D721Med (cell line): ENCODE results near the gene BTRC.

Experiments
- DNase-seq: peaks from one replicate; pipeline ENCODE4 v3.0.0; 2011; ENCODE audit warnings: low spot score; ENCODE audit not compliant: insufficient read length
- FAIRE-seq: peaks from 2 replicates; lab custom pipeline; 2011; peaks lifted over from hg19 to GRCh38; lab: Jason Lieb, UNC
- TF ChIP-seq, protein P1 (sequence below): IDR thresholded peaks from 2 replicates; pipeline ENCODE4 v1.5.1; 2012; ENCODE audit warnings: mild to moderate bottlenecking, control low read depth; ENCODE audit not compliant: insufficient read depth; ENCODE audit errors: missing control alignments

Gene BTRC

DNA sequence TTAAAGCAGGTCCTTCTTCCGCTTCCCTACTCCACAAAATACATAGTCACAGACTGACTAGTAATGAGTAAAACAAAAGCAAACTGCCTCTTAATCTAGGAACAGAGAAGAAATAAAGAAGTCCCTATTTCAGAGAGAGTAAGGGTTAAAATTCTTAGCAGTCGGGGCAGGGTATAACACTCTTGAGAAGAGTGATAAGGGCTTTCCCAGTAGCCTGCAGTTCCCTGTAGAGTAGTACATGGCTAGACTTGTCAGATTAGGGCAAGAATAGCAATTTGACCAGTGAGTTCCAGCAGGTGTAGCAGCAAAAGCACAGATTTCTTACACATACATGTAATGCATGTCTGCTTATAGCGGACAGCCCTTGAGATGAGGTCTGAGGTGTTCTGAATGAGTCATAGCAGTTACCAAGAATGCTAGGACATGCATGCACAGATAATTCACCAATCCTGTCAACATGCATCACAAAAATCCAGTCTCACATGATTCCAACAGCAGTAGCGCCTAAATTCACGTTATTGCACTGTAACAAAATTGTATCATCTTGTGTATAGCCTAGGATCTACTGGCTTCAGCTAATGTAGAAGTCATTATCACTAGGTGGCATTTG is 40.7 kb downstream of the BTRC start:
- no peak for DNase-seq
- FAIRE-seq, result peak; percentile 93
- TF ChIP-seq, protein P1, sequence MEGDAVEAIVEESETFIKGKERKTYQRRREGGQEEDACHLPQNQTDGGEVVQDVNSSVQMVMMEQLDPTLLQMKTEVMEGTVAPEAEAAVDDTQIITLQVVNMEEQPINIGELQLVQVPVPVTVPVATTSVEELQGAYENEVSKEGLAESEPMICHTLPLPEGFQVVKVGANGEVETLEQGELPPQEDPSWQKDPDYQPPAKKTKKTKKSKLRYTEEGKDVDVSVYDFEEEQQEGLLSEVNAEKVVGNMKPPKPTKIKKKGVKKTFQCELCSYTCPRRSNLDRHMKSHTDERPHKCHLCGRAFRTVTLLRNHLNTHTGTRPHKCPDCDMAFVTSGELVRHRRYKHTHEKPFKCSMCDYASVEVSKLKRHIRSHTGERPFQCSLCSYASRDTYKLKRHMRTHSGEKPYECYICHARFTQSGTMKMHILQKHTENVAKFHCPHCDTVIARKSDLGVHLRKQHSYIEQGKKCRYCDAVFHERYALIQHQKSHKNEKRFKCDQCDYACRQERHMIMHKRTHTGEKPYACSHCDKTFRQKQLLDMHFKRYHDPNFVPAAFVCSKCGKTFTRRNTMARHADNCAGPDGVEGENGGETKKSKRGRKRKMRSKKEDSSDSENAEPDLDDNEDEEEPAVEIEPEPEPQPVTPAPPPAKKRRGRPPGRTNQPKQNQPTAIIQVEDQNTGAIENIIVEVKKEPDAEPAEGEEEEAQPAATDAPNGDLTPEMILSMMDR, result no peak

DNA sequence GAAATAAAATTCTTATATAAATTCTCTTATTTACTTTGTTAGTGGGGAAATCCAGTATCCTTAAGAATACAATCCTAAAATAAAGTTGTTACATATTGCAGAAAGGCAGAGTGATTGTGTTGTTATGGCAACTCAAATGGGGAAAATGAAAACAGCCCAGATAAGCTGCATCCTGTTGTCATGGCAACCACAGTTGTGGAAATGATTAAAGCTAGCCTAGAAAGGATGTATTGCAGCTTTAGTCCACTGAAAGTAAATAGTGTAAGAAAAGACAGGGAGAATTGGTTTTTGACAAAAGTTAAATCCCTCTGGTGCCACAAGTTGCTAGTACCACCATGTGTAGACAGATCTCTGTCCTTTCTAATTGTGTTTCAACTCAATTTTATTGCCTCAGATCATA is 43.2 kb downstream of the BTRC start:
- DNase-seq, result no peak

DNA sequence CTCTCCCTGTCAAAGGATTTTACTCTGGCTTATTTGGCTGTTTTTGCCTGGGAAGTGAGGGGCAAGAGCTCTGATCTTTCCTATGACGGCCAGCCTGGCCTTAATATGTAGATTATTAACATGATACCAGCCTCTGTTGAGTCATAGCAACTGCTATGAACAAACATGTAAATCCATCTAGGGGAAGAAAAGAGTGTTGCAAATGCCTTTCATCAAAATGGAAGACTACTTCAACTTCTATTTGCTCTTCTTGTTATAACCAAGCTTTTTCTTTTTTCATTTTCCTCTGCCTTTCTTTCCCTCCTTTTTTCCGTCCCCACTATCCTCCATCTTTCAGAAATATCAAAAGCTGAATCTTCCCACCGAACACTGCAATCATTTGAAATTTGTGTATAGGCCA is 46.6 kb downstream of the BTRC start:
- FAIRE-seq (no peak), DNase-seq (no peak)
- TF ChIP-seq, protein P1, result no peak

More for the DNA sequence above, 43.2 kb downstream of the BTRC start:
- FAIRE-seq, result no peak
- TF ChIP-seq, protein P1, result no peak

DNA sequence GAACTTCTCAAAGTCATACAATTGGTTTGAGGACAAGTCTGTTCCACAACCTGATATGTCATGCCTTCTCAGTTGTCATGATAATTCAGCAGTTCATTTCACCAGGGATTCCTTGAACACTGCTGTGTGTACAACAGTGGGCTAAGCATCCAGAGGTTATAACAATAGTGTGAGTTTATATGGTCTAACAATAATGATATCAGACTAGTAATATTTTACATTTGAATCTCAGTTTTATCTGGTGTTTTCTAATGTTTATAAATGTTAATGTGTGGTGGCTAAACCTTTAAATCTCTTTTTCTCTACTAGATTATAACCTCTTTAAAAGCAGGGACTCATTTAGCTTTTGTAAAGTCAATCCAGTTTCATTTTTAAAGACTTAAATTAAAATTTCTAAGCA is 48.7 kb downstream of the BTRC start:
- TF ChIP-seq, protein P1, result no peak
- DNase-seq (no peak), FAIRE-seq (peak; percentile 79)

DNA sequence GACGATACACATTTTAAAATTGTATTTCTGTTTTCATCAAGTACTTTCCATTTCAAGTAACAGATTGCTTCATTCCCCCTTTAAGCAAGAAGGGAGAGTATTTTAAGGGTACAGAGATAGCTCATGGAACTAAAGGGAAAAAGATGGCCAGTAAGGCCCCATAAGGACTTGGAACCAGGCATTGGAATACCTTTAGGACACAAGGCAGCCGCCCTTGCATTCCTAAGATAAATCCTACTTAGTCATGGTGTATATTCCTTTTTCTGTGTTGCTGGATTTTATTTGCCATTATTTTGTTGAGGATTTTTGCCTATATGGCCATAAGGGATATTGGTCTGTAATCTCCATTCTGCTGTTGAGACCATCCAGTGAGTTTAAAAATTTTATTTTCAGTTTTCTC is 49.2 kb downstream of the BTRC start:
- DNase-seq (no peak), FAIRE-seq (no peak)
- TF ChIP-seq, protein P1, result no peak

DNA sequence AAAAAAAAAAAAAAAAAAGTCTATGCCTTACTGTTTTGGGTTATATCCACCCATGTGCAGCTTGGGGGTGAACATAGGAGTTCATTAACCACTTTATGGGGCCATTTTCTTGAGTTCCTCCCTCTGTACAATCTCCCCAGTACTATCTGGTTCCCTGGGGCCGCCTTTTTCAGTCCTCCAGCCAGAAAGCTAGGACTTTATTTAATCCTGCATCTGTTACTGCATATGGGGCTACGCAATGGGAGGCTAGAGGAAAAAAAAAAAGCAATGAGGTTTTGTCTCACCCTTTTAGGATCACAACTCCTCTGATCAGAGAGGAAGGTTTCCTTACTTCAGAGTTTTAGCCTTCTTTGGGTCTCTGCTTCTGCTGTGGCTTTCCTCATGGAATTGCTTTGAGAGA is 51.0 kb downstream of the BTRC start:
- TF ChIP-seq, protein P1, result no peak
- FAIRE-seq (peak; percentile 92), DNase-seq (no peak)

DNA sequence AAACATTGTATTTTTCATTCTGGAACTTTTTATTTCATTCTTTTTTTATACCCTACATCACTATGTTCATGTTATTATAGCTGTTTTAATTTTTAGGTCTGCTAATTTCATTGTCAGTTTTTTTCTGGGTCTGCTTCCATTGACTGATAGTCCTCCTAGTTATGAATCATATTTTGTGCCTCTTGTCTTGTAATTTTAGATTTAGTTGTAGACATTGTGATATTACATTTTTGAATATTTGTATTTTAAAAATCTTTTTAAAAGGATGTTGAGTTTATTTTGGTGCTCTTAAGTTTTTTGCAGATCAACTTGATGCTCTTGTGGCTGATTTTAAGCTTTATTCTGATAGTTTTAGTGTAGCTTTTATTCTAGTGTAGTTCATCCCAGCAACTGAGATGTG is 57.6 kb downstream of the BTRC start:
- DNase-seq (no peak), FAIRE-seq (no peak)
- TF ChIP-seq, protein P1, result no peak
